Liver (tissue), 3 donors: ENCODE measurements around the gene ZMYND10.

Experiments used
- FOXA2 ChIP-seq: IDR thresholded peaks from 2 replicates; pipeline ENCODE4 v1.6.1; 2016; ENCODE audit warnings: antibody characterized with exemption
- GABPA ChIP-seq, 2 donors: IDR thresholded peaks in 1 of 2; conservative IDR thresholded peaks in 1 of 2; 2 replicates each; pipeline ENCODE4 v1.6.1; 2016; ENCODE audit warnings: antibody characterized with exemption in 2 of 2, mild to moderate bottlenecking in 1 of 2, moderate library complexity in 1 of 2
- JUND ChIP-seq, 2 donors: IDR thresholded peaks; 2 replicates each; pipeline ENCODE4 v1.6.1; 2016; ENCODE audit warnings: antibody characterized with exemption in 2 of 2
- RAD21 ChIP-seq, 2 donors: IDR thresholded peaks; 2 replicates each; pipeline ENCODE4 v1.6.1; 2016; ENCODE audit warnings: antibody characterized with exemption in 2 of 2, mild to moderate bottlenecking in 2 of 2
- RXRA ChIP-seq, 2 donors: IDR thresholded peaks; 2 replicates each; pipeline ENCODE4 v1.6.1; 2017 to 2018; ENCODE audit warnings: antibody characterized with exemption in 2 of 2, mild to moderate bottlenecking in 1 of 2
- SP1 ChIP-seq: IDR thresholded peaks from 2 replicates; pipeline ENCODE4 v1.6.1; 2018; ENCODE audit warnings: antibody characterized with exemption, mild to moderate bottlenecking
- TAF1 ChIP-seq: conservative IDR thresholded peaks from 2 replicates; pipeline ENCODE4 v1.6.1; 2016; ENCODE audit warnings: antibody characterized with exemption, mild to moderate bottlenecking
- TF ChIP-seq, protein P1 (sequence below): fragments of 150-350 bp; IDR thresholded peaks from 2 replicates; pipeline ENCODE4 v1.5.1; 2017; ENCODE audit warnings: improper control_type of control experiment, low read depth, low read length; ENCODE audit not compliant: missing input control
- TF ChIP-seq, protein P2 (sequence below): IDR thresholded peaks from 2 replicates; pipeline ENCODE4 v1.6.1; 2016; ENCODE audit warnings: antibody characterized with exemption
- TF ChIP-seq, protein P3 (sequence below): IDR thresholded peaks from 2 replicates; pipeline ENCODE4 v1.6.1; 2016; ENCODE audit warnings: antibody characterized with exemption
- TF ChIP-seq, protein P4 (sequence below): IDR thresholded peaks from 2 replicates; pipeline ENCODE4 v1.6.1; 2016; ENCODE audit warnings: antibody characterized with exemption, mild to moderate bottlenecking
- TF ChIP-seq, protein P5 (sequence below): IDR thresholded peaks from 2 replicates; pipeline ENCODE4 v1.6.1; 2016; ENCODE audit warnings: antibody characterized with exemption
- donor health status: healthy.
- donor health status: healthy.

DNA sequence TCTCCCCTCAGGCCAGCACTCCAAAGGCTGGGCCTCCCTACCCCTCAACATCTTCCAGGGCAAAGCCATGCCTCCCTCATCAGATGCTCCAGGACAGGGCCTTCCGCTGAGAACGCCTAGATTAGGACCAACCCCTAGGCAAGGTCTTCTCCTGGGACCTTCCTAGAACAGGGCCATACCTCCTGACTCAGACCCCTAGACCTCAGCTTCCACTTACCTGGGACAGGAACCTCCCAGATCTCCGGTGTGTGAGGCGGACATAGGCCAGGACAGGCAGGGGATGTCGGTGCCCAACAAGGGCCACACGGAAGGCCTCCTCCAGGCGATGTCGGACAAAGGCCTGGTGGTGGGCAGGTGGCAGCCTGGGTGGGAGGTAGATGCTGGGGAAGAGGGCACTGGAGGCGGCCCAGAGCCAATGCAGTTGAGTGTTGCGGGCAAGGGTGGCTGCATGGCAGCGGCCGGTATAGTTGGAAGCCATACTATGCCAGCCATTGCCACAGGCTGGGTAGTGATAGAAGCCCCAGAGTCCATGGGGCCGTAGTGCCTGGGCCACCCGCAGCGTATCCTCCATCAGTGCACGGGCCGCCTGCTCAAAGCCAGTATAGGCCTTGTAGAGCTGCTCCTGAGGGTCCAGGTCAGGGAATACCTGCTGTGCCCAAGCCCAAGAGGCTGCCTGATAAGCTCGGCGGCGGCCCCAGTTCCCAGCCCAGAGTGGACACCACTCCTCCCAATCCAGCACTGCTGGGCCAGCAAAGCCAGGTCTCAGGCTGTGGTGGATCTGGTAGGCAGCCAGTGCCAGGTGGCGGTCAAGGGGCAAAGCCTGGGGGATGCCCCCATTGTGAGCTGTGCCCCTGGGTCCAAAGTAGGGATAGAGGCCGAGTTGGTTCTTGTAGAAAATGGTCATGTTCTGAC, 50.8 kb downstream of the ZMYND10 start:
- no peak for TF ChIP-seq SP1
- TF ChIP-seq, protein P1, sequence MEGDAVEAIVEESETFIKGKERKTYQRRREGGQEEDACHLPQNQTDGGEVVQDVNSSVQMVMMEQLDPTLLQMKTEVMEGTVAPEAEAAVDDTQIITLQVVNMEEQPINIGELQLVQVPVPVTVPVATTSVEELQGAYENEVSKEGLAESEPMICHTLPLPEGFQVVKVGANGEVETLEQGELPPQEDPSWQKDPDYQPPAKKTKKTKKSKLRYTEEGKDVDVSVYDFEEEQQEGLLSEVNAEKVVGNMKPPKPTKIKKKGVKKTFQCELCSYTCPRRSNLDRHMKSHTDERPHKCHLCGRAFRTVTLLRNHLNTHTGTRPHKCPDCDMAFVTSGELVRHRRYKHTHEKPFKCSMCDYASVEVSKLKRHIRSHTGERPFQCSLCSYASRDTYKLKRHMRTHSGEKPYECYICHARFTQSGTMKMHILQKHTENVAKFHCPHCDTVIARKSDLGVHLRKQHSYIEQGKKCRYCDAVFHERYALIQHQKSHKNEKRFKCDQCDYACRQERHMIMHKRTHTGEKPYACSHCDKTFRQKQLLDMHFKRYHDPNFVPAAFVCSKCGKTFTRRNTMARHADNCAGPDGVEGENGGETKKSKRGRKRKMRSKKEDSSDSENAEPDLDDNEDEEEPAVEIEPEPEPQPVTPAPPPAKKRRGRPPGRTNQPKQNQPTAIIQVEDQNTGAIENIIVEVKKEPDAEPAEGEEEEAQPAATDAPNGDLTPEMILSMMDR = no peak
- TF ChIP-seq, protein P2, sequence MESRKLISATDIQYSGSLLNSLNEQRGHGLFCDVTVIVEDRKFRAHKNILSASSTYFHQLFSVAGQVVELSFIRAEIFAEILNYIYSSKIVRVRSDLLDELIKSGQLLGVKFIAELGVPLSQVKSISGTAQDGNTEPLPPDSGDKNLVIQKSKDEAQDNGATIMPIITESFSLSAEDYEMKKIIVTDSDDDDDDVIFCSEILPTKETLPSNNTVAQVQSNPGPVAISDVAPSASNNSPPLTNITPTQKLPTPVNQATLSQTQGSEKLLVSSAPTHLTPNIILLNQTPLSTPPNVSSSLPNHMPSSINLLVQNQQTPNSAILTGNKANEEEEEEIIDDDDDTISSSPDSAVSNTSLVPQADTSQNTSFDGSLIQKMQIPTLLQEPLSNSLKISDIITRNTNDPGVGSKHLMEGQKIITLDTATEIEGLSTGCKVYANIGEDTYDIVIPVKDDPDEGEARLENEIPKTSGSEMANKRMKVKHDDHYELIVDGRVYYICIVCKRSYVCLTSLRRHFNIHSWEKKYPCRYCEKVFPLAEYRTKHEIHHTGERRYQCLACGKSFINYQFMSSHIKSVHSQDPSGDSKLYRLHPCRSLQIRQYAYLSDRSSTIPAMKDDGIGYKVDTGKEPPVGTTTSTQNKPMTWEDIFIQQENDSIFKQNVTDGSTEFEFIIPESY = no peak
- TF ChIP-seq JUND (IDR thresholded peaks at IDR 0.05) = no peak
- no peak for TF ChIP-seq TAF1
- TF ChIP-seq RAD21 (IDR thresholded peaks at IDR 0.05) = no peak
- no peak for TF ChIP-seq GABPA (IDR thresholded peaks at IDR 0.05 in 1 of 2, conservative IDR thresholded peaks at IDR 0.05 in 1 of 2)
- TF ChIP-seq, protein P3, sequence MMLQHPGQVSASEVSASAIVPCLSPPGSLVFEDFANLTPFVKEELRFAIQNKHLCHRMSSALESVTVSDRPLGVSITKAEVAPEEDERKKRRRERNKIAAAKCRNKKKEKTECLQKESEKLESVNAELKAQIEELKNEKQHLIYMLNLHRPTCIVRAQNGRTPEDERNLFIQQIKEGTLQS = no peak
- TF ChIP-seq, protein P4, sequence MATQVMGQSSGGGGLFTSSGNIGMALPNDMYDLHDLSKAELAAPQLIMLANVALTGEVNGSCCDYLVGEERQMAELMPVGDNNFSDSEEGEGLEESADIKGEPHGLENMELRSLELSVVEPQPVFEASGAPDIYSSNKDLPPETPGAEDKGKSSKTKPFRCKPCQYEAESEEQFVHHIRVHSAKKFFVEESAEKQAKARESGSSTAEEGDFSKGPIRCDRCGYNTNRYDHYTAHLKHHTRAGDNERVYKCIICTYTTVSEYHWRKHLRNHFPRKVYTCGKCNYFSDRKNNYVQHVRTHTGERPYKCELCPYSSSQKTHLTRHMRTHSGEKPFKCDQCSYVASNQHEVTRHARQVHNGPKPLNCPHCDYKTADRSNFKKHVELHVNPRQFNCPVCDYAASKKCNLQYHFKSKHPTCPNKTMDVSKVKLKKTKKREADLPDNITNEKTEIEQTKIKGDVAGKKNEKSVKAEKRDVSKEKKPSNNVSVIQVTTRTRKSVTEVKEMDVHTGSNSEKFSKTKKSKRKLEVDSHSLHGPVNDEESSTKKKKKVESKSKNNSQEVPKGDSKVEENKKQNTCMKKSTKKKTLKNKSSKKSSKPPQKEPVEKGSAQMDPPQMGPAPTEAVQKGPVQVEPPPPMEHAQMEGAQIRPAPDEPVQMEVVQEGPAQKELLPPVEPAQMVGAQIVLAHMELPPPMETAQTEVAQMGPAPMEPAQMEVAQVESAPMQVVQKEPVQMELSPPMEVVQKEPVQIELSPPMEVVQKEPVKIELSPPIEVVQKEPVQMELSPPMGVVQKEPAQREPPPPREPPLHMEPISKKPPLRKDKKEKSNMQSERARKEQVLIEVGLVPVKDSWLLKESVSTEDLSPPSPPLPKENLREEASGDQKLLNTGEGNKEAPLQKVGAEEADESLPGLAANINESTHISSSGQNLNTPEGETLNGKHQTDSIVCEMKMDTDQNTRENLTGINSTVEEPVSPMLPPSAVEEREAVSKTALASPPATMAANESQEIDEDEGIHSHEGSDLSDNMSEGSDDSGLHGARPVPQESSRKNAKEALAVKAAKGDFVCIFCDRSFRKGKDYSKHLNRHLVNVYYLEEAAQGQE = no peak
- no peak for TF ChIP-seq RXRA (IDR thresholded peaks at IDR 0.05)
- no peak for TF ChIP-seq FOXA2
- TF ChIP-seq, protein P5, sequence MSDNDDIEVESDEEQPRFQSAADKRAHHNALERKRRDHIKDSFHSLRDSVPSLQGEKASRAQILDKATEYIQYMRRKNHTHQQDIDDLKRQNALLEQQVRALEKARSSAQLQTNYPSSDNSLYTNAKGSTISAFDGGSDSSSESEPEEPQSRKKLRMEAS = no peak
